ENCODE results near the gene TSPAN3.

- TF ChIP-seq CTCF (conservative IDR thresholded peaks at IDR 0.05; ENCODE audit: low read length), result no peak
- TF ChIP-seq EZH2phosphoT487 (IDR thresholded peaks at IDR 0.05; ENCODE audit: borderline replicate concordance, low read depth, low read length), result no peak
These were observed 36.2 kb upstream of the TSPAN3 start for GRCh38 chr15:77107068-77107467.

Data from OCI-LY7 (cell line).